H1 (cell line): ENCODE results near the gene PPP1R12B. TPM values are rescaled to one million over a fixed set of nuclear protein-coding genes. Genes with fewer than 3 reads are reported as not detected.
"Not testable (repeated sequence)": the region's sequence is repeated elsewhere in the genome, so short reads cannot be mapped to it uniquely, and the experiment has no call there.

Experiments
- CTCF ChIA-PET: fragments of 300-600 bp; sonication (Branson Sonifier 250); formaldehyde crosslinking; loops from one replicate; lab custom pipeline; 2021; ENCODE audit not compliant: partially characterized antibody; lab: Charles Lee
- POLR2A ChIA-PET: fragments of 300-600 bp; sonication (Branson Sonifier 250); formaldehyde crosslinking; loops from one replicate; lab custom pipeline; 2021; ENCODE audit warnings: inconsistent platforms; ENCODE audit not compliant: partially characterized antibody; lab: Charles Lee
- DNase-seq, 2 experiments: peaks; one replicate each; pipeline versions ENCODE4 v3.0.0 to v3.0.0-alpha.2; 2010 to 2022; ENCODE audit warnings: low spot score in 2 of 2, low read depth in 1 of 2, mixed read lengths in 1 of 2
- FAIRE-seq: peaks from 2 replicates; lab custom pipeline; 2011; peaks lifted over from hg19 to GRCh38; lab: Jason Lieb, UNC
- H2AFZ ChIP-seq: 2 replicates; pipeline ENCODE4 v1.8.1; 2012; ENCODE audit warnings: low read length, inconsistent platforms
- H2AK5ac ChIP-seq: 2 replicates; pipeline ENCODE4 v1.6.1; 2013; ENCODE audit warnings: low read depth, low read length
- H2BK120ac ChIP-seq: replicated peaks from 2 replicates; pipeline ENCODE3; 2013; ENCODE audit warnings: low read depth, low read length, inconsistent platforms
- H2BK12ac ChIP-seq: 2 replicates; pipeline ENCODE4 v1.6.1; 2013; ENCODE audit warnings: low read depth, low read length
- H2BK15ac ChIP-seq: 2 replicates; pipeline ENCODE4 v1.6.1; 2013; ENCODE audit warnings: low read length
- H2BK20ac ChIP-seq: 2 replicates; pipeline ENCODE4 v1.6.1; 2013; ENCODE audit warnings: low read length
- H2BK5ac ChIP-seq: 2 replicates; pipeline ENCODE4 v1.6.1; 2013; ENCODE audit warnings: low read depth, low read length
- H3K14ac ChIP-seq: 2 replicates; pipeline ENCODE4 v1.6.1; 2013; ENCODE audit warnings: inconsistent platforms; ENCODE audit not compliant: insufficient read length
- H3K18ac ChIP-seq: 2 replicates; pipeline ENCODE4 v1.6.1; 2013; ENCODE audit warnings: low read length; ENCODE audit errors: extremely low read depth
- H3K23ac ChIP-seq: 2 replicates; pipeline ENCODE4 v1.6.1; 2013; ENCODE audit warnings: inconsistent platforms; ENCODE audit not compliant: insufficient read length
- H3K23me2 ChIP-seq: 2 replicates; pipeline ENCODE4 v1.6.1; 2013; ENCODE audit warnings: low read depth, low read length
- H3K27ac ChIP-seq: 2 replicates; pipeline ENCODE4 v1.6.1; 2011; ENCODE audit warnings: low read depth, low read length, inconsistent platforms
- H3K27me3 ChIP-seq, 4 experiments: replicated peaks in 1 of 4; 1 replicate in 1 of 4; 2 replicates in 3 of 4; pipeline versions ENCODE4 v1.6.1 to v1.8.1; 2011 to 2013; ENCODE audit warnings: low read length in 3 of 4, mild to moderate bottlenecking in 3 of 4, inconsistent platforms in 2 of 4, mixed read lengths in 2 of 4, moderate library complexity in 1 of 4; ENCODE audit not compliant: control insufficient read depth in 3 of 4, insufficient read depth in 3 of 4; ENCODE audit errors: extremely low read depth in 1 of 4
- H3K36me3 ChIP-seq, 4 experiments: 2 replicates each; pipeline versions ENCODE4 v1.6.1 to v1.8.1; 2011 to 2013; ENCODE audit warnings: mild to moderate bottlenecking in 4 of 4, low read length in 3 of 4, moderate library complexity in 2 of 4, control low read depth in 1 of 4, inconsistent platforms in 1 of 4; ENCODE audit not compliant: insufficient read depth in 4 of 4, control insufficient read depth in 2 of 4
- H3K4ac ChIP-seq: replicated peaks from 2 replicates; pipeline ENCODE3; 2013; ENCODE audit warnings: low read length, low read depth, mixed read lengths, inconsistent platforms; ENCODE audit not compliant: insufficient read length
- H3K4me1 ChIP-seq, 4 experiments: replicated peaks in 1 of 4; 1 replicate in 1 of 4; 2 replicates in 3 of 4; pipeline versions ENCODE4 v1.6.1 to v1.8.1; 2011 to 2013; ENCODE audit warnings: low read length in 3 of 4, inconsistent platforms in 2 of 4, mixed read lengths in 1 of 4; ENCODE audit not compliant: insufficient read depth in 4 of 4, control insufficient read depth in 3 of 4
- H3K4me2 ChIP-seq, 2 experiments: 2 replicates each; pipeline versions ENCODE4 v1.6.1 to v1.8.1; 2011 to 2013; ENCODE audit warnings: low read depth in 2 of 2, low read length in 2 of 2, control low read depth in 1 of 2, inconsistent platforms in 1 of 2, mild to moderate bottlenecking in 1 of 2; ENCODE audit not compliant: insufficient read depth in 1 of 2
- H3K4me3 ChIP-seq, 4 experiments: fragments of 200-600, 300-600 bp in 1 of 4; sonication (generic), shearing (Covaris generic), sonication (Bioruptor Twin) in 1 of 4; 2 replicates each; pipeline versions ENCODE4 v1.5.1 to v1.8.1; 2011 to 2016; ENCODE audit warnings: low read length in 4 of 4, low read depth in 3 of 4, control low read depth in 2 of 4, inconsistent platforms in 2 of 4, mild to moderate bottlenecking in 2 of 4, mixed read lengths in 1 of 4, moderate library complexity in 1 of 4; ENCODE audit not compliant: insufficient read depth in 2 of 4; ENCODE audit errors: extremely low read depth in 1 of 4
- H3K56ac ChIP-seq: replicated peaks from 2 replicates; pipeline ENCODE3; 2013; ENCODE audit warnings: low read depth, mild to moderate bottlenecking, mixed read lengths, low read length, inconsistent platforms; ENCODE audit not compliant: insufficient read length
- H3K79me1 ChIP-seq: 2 replicates; pipeline ENCODE4 v1.6.1; 2013; ENCODE audit warnings: low read depth, low read length, control low read depth
- H3K79me2 ChIP-seq, 2 experiments: 2 replicates each; pipeline versions ENCODE4 v1.6.1 to v1.8.1; 2012 to 2013; ENCODE audit warnings: low read length in 2 of 2, mild to moderate bottlenecking in 2 of 2, inconsistent platforms in 1 of 2; ENCODE audit not compliant: insufficient read depth in 2 of 2, control insufficient read depth in 1 of 2
- H3K9ac ChIP-seq, 4 experiments: replicated peaks in 1 of 4; 1 replicate in 1 of 4; 2 replicates in 3 of 4; pipeline versions ENCODE4 v1.6.1 to v1.8.1; 2011 to 2013; ENCODE audit warnings: low read depth in 3 of 4, low read length in 3 of 4, control low read depth in 2 of 4, mild to moderate bottlenecking in 2 of 4, moderate library complexity in 2 of 4, inconsistent platforms in 1 of 4; ENCODE audit errors: extremely low read depth in 1 of 4
- H3K9me3 ChIP-seq, 2 experiments: 2 replicates each; pipeline versions ENCODE4 v1.6.1 to v1.8.1; 2012 to 2013; ENCODE audit warnings: mild to moderate bottlenecking in 2 of 2, moderate library complexity in 2 of 2, control low read depth in 1 of 2, inconsistent platforms in 1 of 2, low read depth in 1 of 2, low read length in 1 of 2, mixed read lengths in 1 of 2; ENCODE audit not compliant: insufficient read depth in 2 of 2
- H4K20me1 ChIP-seq, 2 experiments: replicated peaks in 1 of 2; 2 replicates each; pipeline versions ENCODE3 to v1.8.1; 2011 to 2013; ENCODE audit warnings: inconsistent platforms in 2 of 2, low read length in 2 of 2, mild to moderate bottlenecking in 1 of 2; ENCODE audit not compliant: insufficient read depth in 2 of 2, control insufficient read depth in 1 of 2
- H4K5ac ChIP-seq: 2 replicates; pipeline ENCODE4 v1.6.1; 2013; ENCODE audit warnings: low read length, low read depth, mixed read lengths, inconsistent platforms; ENCODE audit not compliant: insufficient read length
- H4K8ac ChIP-seq: 2 replicates; pipeline ENCODE4 v1.8.0; 2013; ENCODE audit warnings: mild to moderate bottlenecking, moderate library complexity, low read length, inconsistent platforms; ENCODE audit not compliant: insufficient read depth; ENCODE audit errors: extremely low read depth
- H4K91ac ChIP-seq: replicated peaks from 2 replicates; pipeline ENCODE3; 2013; ENCODE audit warnings: low read length, mixed read lengths, inconsistent platforms; ENCODE audit not compliant: insufficient read length
- polyA plus RNA-seq, 7 experiments: library from polyadenylated mRNA; depleted of rRNA in 3 of 7; stranded (reverse) in 5 of 7; unstranded in 2 of 7; fragments of >200 nt in 5 of 7; fragments of 200-250 nt in 2 of 7; gene quantifications; 1 replicate in 5 of 7; 2 replicates in 1 of 7; 4 replicates in 1 of 7; pipeline versions ENCODE4 v1.2.1 to v1.2.3, GENCODE V29; 2011 to 2013; ENCODE audit warnings: missing spikeins in 2 of 7, mixed read lengths in 2 of 7
- total RNA-seq: library from RNA; stranded (reverse); fragmentation: NEBNext Ultra II Directional; extraction: Animal tissue kit (Norgen Biotek cat#: 25700); gene quantifications from 2 replicates; pipeline ENCODE4 v1.2.1, GENCODE V29; 2021

PPP1R12B gene
- total and polyA plus RNA-seq, 2 of the 8 experiments (the other 6 are each of a cell fraction or from before 2014, with no cell fraction given), result 7.9 to 18.7 TPM

DNA sequence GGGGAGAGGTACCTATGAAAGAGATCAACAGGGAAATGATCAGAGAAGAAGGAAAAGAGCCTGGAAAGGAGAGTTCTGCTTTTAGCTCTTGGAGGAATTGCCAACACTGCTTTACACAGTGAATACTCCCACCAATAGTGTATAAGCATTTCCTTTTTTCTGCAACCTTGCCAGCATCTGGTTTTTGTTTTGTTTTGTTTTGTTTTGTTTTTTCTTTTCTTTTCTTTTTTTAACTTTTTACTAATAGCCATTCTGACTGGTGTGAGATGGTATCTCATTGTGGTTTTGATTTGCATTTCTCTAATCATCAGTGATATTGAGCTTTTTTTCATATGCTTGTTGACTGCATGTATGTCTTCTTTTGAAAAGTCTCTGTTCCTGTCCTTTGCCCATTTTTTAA lies 165.4 kb downstream of the PPP1R12B start:
- H4K20me1 ChIP-seq, H4K91ac ChIP-seq, H3K4me1 ChIP-seq, DNase-seq, H3K36me3 ChIP-seq, H3K9me3 ChIP-seq, H3K27me3 ChIP-seq, H3K4me2 ChIP-seq, H3K23ac ChIP-seq, H3K56ac ChIP-seq, H2AK5ac ChIP-seq, H2AFZ ChIP-seq, H3K9ac ChIP-seq, H2BK120ac ChIP-seq, H3K4ac ChIP-seq, H3K79me2 ChIP-seq, H2BK20ac ChIP-seq, FAIRE-seq, H3K27ac ChIP-seq, H2BK15ac ChIP-seq, H2BK12ac ChIP-seq, H3K14ac ChIP-seq, H3K4me3 ChIP-seq, H3K79me1 ChIP-seq, H3K23me2 ChIP-seq, H4K8ac ChIP-seq, H3K18ac ChIP-seq, H2BK5ac ChIP-seq, H4K5ac ChIP-seq: not testable (repeated sequence)
- CTCF ChIA-PET, result interaction anchor here (0.6 kb wide), 1 partner anchor 33 kb away, joined by 3 read pairs; no protein-coding TSS in a partner anchor
- POLR2A ChIA-PET, result interaction anchor here (0.9 kb wide), 1 partner anchor 8 kb away, joined by 3 read pairs; no protein-coding TSS in a partner anchor
